HG03108 (cell line): ENCODE results near the gene NADSYN1.

ENCODE experiments used
- ATAC-seq: cut with Tn5 transposase; IDR thresholded peaks from one replicate; pipeline ENCODE4 v1.9.1; 2021; ENCODE audit warnings: moderate library complexity; ENCODE audit not compliant: unreplicated experiment

The NADSYN1 gene

DNA sequence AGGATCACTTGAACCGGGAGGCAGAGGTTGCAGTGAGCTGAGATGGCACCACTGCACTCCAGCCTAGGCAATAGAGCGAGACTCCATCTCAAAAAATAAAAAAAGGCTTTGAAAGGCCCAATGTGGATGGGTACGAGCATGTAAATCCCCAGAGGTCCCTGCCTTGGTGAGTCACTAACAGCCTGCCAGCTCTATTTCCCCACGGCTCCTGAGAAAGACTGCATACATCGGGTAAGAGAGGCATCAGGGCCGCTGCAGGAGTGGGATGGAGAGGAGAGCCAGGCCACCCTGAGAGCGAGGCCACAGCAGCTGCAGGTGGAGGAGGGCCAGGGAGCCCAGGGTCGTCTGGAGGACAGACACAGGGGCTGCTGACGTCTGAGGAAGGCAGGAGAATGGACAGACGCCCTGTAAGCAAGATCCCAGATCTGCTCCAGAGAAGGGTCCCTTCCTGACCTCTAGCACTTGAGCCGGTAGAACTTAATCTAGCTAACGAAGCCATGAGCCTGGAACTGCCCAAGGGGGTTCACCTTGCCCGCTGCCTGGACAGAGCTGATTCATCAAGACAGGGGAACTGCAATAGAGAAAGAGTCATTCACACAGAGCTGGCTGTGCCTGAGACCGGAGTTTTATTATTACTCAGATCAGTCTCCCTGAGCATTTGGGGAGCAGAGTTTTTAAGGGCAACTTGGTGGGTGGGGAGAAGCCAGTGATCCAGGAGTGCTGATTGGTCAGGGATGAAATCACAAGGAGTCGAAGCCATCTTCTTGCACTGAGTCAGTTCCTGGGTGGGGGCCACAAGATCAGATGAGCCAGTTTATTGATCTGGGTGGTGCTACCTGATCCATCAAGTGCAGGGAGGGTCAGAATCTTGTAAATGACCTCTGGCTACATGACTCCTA is 90.1 kb downstream of the NADSYN1 start:
- no peak for ATAC-seq

DNA sequence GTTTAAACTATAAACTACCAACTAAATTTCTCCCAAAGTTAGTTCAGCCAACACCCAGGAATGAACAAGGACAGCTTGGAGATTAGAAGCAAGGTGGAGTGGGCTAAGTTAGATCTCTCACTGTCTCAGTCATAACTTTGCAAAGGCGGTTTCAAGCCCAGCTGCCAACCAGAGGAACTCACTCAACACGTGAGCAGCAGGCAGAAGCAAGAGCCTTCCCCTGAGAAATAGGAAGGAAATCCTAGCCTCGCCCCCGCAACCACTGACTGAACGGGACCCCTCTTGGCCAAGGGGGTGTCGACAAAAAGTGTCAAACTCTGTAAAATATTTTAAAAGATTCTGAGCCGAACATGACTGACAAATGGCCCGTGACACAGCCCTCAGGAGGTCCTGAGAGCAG is 90.9 kb downstream of the NADSYN1 start:
- no peak for ATAC-seq

DNA sequence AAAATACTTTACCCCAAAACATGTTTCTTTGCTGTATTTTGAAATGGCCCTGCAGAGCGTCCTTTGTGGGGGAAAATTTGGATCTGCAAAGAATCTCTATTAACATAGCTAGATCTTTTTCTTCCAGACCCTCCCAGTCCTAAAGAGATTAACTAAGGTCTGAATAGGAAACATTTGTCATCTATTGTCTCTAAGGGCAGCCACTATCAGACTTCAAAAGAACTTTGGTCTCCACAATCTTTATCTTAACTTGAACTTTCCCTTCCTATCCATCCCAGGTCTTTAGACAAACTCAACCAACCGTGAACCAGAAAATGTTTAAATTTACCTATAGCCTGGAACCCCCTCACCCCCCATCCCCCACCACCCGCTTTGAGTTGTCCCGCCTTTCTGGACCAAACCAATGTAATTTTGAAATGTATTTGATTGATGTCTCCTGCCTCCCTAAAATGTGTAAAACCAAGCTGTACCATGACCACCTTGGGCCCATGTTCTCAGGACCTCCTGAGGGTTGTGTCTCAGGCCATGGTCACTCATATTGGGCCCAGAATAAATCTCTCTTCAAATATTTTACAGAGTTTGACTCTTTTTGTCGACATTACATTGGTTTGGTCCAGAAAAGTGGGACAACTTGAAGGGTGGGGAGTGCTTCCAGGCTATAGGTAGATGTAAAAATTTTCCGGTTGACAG is 91.7 kb downstream of the NADSYN1 start:
- ATAC-seq = no peak

DNA sequence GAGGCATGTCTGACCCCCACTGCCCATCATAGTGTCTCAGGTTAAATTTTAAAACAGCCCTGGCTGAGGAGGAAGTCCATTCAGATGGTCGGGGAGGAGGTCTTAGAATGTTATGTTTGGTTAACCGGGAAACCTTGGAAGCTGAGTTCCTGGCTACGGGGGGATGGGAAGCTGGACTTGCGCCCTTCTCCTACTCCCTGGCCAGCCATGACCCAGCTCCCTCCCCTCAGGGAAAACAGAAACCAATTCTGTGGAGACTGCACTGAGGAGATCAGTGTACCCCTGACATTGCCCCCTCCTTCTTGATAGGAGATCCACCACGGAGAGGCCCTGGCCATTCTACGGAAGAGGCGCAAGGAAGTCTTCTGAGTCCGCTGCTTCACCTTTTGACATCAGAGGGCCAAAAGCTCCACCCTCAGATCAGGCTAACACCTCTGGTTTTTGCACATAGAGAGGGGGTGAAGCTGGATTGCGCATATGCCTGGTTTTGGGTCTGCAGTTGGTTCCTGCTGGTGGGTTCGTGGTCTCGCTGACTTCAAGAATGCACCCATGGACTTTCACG is 92.5 kb downstream of the NADSYN1 start:
- no peak for ATAC-seq

DNA sequence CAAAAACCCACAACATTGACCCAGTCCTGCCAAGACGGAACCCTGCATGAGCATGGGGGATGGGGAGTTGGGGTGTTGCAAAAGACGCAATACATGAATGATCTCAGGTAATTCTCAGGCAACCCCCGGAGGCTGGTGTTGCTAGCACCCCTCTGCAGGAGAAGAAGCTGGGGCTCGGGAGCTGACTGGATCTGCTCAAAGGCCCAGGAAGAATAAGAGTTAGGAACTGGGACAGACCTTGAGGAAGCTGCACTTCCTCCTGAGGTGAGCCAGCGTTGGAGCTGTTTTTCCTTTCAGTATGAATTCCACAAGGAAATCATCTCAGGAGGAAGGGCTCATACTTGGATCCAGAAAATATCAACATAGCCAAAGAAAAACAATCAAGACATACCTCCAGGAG is 95.1 kb downstream of the NADSYN1 start, which contains the start of gene KRTAP5-9:
KRTAP5-9 (plus strand) TSS at position 301 of the 400 bp plus-strand sequence. CDS start 238 bp downstream, outside the sequence.
- no peak for ATAC-seq

DNA sequence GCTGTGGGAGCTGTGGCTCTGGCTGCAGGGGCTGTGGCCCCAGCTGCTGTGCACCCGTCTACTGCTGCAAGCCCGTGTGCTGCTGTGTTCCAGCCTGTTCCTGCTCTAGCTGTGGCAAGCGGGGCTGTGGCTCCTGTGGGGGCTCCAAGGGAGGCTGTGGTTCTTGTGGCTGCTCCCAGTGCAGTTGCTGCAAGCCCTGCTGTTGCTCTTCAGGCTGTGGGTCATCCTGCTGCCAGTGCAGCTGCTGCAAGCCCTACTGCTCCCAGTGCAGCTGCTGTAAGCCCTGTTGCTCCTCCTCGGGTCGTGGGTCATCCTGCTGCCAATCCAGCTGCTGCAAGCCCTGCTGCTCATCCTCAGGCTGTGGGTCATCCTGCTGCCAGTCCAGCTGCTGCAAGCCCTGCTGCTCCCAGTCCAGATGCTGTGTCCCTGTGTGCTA is 95.7 kb downstream of the NADSYN1 start:
- ATAC-seq = no peak
